Spleen (tissue), 11 donors: Measurements from ENCODE around the gene TRPC5OS. TPM values are rescaled to one million over a fixed set of nuclear protein-coding genes. Genes with fewer than 3 reads are reported as not detected.

Source experiments
- DNase-seq: peaks from one replicate; pipeline ENCODE4 v3.0.0-alpha.2; 2020
- H3K27ac ChIP-seq, 8 donors: fragments of 200-600 bp; sonication (generic) in 7 of 8; 1 replicate in 4 of 8; 2 replicates in 4 of 8; pipeline versions ENCODE4 v1.5.0 to v1.8.0; 2016 to 2021; ENCODE audit warnings: inconsistent platforms in 4 of 8, mild to moderate bottlenecking in 4 of 8, moderate library complexity in 1 of 8
- H3K27me3 ChIP-seq, 7 donors: fragments of 200-600 bp; sonication (generic) in 6 of 7; replicated peaks in 1 of 7; 1 replicate in 4 of 7; 2 replicates in 3 of 7; pipeline versions ENCODE4 v1.5.0 to v1.8.0; 2016 to 2021; ENCODE audit warnings: inconsistent platforms in 3 of 7, mild to moderate bottlenecking in 1 of 7
- H3K36me3 ChIP-seq, 6 donors: fragments of 200-600 bp; sonication (generic) in 5 of 6; 1 replicate in 4 of 6; 2 replicates in 2 of 6; pipeline versions ENCODE4 v1.5.0 to v1.8.0; 2016 to 2021; ENCODE audit warnings: inconsistent platforms in 2 of 6
- H3K4me1 ChIP-seq, 6 donors: fragments of 200-600 bp; sonication (generic) in 5 of 6; 1 replicate in 3 of 6; 2 replicates in 3 of 6; pipeline versions ENCODE4 v1.5.0 to v1.8.0; 2016 to 2021; ENCODE audit warnings: inconsistent platforms in 3 of 6
- H3K4me3 ChIP-seq, 8 donors: fragments of 200-600 bp; sonication (generic) in 7 of 8; 1 replicate in 4 of 8; 2 replicates in 4 of 8; pipeline versions ENCODE4 v1.5.0 to v1.8.0; 2016 to 2021; ENCODE audit warnings: inconsistent platforms in 4 of 8, mild to moderate bottlenecking in 4 of 8, moderate library complexity in 2 of 8
- H3K9me3 ChIP-seq, 8 donors: fragments of 200-600 bp; sonication (generic) in 7 of 8; 1 replicate in 4 of 8; 2 replicates in 4 of 8; pipeline versions ENCODE4 v1.5.0 to v1.8.0; 2016 to 2021; ENCODE audit warnings: inconsistent platforms in 4 of 8
- POLR2A ChIP-seq, 3 donors: fragments of 450-650 bp; IDR thresholded peaks; one replicate each; pipeline ENCODE4 v1.5.1; 2017; ENCODE audit warnings: antibody characterized with exemption in 3 of 3, mild to moderate bottlenecking in 1 of 3
- POLR2AphosphoS5 ChIP-seq, 3 donors: sonication (generic); formaldehyde crosslinking; IDR thresholded peaks; one replicate each; pipeline ENCODE4 v1.5.1; 2017; ENCODE audit warnings: antibody characterized with exemption in 3 of 3
- WGBS, 5 donors: extraction: QIAGEN DNeasy Blood & Tissue Kit in 3 of 5; methylation state at CpG; one replicate each; pipeline versions ENCODE4 v1.1.5 to v1.1.7; 2013 to 2018; 5-methylcytosine and 5-hydroxymethylcytosine counted together
- intact Hi-C: fragments of 100-400 bp; cut with DNase I; formaldehyde crosslinking; loops from one replicate; pipeline ENCODE4 v1.15.0; 2023; ENCODE audit warnings: low total_unique reads
- polyA plus RNA-seq, 3 donors: library from polyadenylated mRNA; stranded (reverse); fragments of 200-250 nt; gene quantifications; one replicate each; pipeline ENCODE4 v1.2.1, GENCODE V29; 2013
- total RNA-seq, 7 donors: library from RNA; depleted of rRNA in 3 of 7; stranded (reverse); fragments of >200 nt in 3 of 7; fragmentation: NEBNext Ultra II Directional in 4 of 7; extraction: Animal tissue kit (Norgen Biotek cat#: 25700) in 4 of 7; gene quantifications; one replicate each; pipeline versions ENCODE4 v1.1.0 to v1.2.1, GENCODE V29; 2016 to 2021
- TF ChIP-seq, protein P1 (sequence below), 11 experiments: fragments of 200-600 bp in 7 of 11; fragments of 450-650 bp in 4 of 11; sonication (generic) in 4 of 11; IDR thresholded peaks in 8 of 11; conservative IDR thresholded peaks in 3 of 11; 1 replicate in 7 of 11; 2 replicates in 4 of 11; pipeline versions ENCODE4 v1.4.0 to v1.8.0; 2016 to 2021; ENCODE audit warnings: antibody characterized with exemption in 11 of 11, inconsistent platforms in 4 of 11, mild to moderate bottlenecking in 1 of 11
- donor health status: healthy with polysubstance abuse.
- donor health status: DM: no; HTN: no; CAD: no; lungs with moderate emphysema.
- donor health status: DM: no; HTN: no; CAD: no.
- donor health status: Bipolar disorder and iron deficiency.
- donor health status: healthy.
- donor health status: DM: no; HTN: no; CAD: no.
- donor health status: DM: yes; HTN: yes; CAD: no.

TRPC5OS gene
- total and polyA plus RNA-seq, 10 donors, result 0.04 TPM; not detected in 9

DNA sequence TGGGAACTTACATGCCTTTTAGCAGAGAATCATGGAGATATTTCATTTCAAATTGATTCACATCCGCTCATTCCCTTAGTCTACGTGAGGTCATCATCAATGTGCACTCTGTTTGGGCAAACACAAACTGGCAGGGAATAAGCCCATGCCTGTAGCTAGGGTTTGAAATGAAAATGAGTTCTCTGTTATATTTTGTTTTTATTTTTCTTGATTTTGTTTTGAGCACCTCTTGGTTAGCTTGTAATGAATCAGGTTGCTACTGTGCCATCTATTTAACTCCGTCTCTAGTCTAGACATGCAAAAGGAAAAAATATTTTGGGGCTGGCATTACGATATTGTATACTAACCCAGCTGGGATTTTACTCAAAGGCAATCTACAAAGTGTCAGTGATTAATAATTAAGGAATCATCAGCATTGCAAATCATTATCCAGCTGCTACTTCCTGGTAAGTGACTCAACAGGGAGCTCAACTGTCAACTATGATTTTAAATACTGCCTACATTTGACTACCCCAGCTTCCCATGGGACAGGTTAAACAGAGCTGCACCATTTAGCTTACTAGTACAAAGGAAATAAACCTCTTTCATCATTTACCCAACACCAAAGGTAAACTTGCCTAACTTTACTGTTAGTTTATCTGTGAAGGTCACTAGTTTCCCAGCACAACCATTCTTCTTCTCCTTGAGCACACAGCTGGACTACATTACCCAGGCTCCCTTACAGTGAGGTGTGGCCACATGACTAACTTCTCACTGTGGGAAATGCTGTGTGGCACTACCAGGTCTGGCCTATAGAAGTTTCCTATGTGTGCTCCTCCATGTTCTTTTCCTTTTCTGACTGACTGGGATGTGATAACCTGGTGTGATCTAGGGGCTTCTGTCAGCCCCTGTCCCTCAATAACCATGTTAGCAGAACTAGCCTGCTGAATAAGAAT is 21.2 kb upstream of the TRPC5OS start:
- DNase-seq, result no peak
- intact Hi-C loops, result no loop called here
- Histone ChIP-seq H3K27me3 (peaks cover 0 to 5% (median 0%) of the 10 kb centered on the region in 7 donors), H3K4me3 (no peak overlapping the region), H3K4me1 (no peaks in the 10 kb centered on the region), H3K27ac (no peak overlapping the region), H3K9me3 (no peaks in the 10 kb centered on the region), H3K36me3 (no peaks in the 10 kb centered on the region)
- TF ChIP-seq POLR2AphosphoS5 (IDR thresholded peaks at IDR 0.05) (no peak), POLR2A (IDR thresholded peaks at IDR 0.05) (no peak)
- TF ChIP-seq, protein P1, sequence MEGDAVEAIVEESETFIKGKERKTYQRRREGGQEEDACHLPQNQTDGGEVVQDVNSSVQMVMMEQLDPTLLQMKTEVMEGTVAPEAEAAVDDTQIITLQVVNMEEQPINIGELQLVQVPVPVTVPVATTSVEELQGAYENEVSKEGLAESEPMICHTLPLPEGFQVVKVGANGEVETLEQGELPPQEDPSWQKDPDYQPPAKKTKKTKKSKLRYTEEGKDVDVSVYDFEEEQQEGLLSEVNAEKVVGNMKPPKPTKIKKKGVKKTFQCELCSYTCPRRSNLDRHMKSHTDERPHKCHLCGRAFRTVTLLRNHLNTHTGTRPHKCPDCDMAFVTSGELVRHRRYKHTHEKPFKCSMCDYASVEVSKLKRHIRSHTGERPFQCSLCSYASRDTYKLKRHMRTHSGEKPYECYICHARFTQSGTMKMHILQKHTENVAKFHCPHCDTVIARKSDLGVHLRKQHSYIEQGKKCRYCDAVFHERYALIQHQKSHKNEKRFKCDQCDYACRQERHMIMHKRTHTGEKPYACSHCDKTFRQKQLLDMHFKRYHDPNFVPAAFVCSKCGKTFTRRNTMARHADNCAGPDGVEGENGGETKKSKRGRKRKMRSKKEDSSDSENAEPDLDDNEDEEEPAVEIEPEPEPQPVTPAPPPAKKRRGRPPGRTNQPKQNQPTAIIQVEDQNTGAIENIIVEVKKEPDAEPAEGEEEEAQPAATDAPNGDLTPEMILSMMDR (IDR thresholded peaks at IDR 0.05 in 8 of 11, conservative IDR thresholded peaks at IDR 0.05 in 3 of 11), result no peak
- 79 to 94% (median 85%) methylated on average over 4 of the region's 4 CpGs for WGBS, 5 donors

DNA sequence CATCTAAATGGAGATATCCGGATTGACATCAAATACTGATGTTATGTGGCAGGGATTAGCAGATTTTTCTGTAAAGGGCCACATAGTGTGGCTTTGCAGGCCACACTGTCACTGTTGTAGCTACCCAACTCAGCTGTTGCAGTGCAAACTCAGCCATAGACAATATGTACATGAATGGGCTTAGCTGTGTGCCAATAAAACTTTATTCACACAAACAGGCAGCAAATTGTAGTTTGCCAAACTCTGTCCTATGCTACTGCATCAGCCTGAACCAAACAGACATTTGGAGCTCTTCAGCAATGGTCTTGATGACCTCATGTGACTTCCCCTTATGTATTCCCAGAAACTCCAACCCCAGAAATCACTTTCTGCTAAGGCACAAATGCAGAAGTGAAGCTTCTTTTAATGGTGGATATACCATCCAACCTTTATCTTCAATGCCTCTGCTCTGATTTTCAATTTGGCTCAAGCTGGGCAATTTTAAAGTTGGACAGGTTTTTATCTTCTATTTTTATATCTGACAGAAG is 18.4 kb upstream of the TRPC5OS start:
- TF ChIP-seq POLR2A (IDR thresholded peaks at IDR 0.05) (no peak), POLR2AphosphoS5 (IDR thresholded peaks at IDR 0.05) (no peak)
- TF ChIP-seq, protein P1 (IDR thresholded peaks at IDR 0.05 in 8 of 11, conservative IDR thresholded peaks at IDR 0.05 in 3 of 11), result no peak
- no peaks in the 10 kb centered on the region for H3K9me3 ChIP-seq
- intact Hi-C loops, result no loop called here
- no peak overlapping the region for H3K4me3 ChIP-seq
- H3K27ac ChIP-seq, result no peak overlapping the region
- H3K4me1 ChIP-seq, result no peaks in the 10 kb centered on the region
- DNase-seq, result no peak
- peaks cover 0 to 5% (median 0%) of the 10 kb centered on the region in 7 donors for H3K27me3 ChIP-seq
- WGBS, 5 donors, result 46 to 94% (median 66%) methylated on average over 1 of the region's 1 CpG
- no peaks in the 10 kb centered on the region for H3K36me3 ChIP-seq

DNA sequence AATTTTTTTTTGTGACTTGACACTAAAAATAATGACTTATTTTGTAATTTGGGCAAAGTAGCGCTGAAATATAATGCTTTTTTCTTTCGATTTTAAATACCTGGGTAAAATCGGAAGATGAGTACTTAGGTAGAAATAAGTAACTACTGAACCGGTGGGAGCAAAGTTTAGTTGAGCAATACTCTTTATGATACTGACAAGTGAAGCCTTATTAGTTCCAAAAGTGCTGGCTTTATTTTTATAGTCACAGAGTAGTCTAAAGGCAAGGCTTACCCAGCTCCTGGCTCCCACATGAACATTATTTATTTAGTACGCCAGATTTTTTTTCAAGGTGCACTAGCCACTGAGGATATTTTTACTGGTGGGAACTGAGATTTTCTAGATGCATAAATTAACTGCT is 14.4 kb upstream of the TRPC5OS start:
- 85 to 97% (median 95%) methylated on average over 5 of the region's 5 CpGs for WGBS, 5 donors
- Histone ChIP-seq H3K4me1 (no peaks in the 10 kb centered on the region), H3K27me3 (peaks cover 0 to 9% (median 0%) of the 10 kb centered on the region in 7 donors), H3K9me3 (no peaks in the 10 kb centered on the region), H3K27ac (no peak overlapping the region), H3K4me3 (no peak overlapping the region), H3K36me3 (no peaks in the 10 kb centered on the region)
- TF ChIP-seq, protein P1 (IDR thresholded peaks at IDR 0.05 in 8 of 11, conservative IDR thresholded peaks at IDR 0.05 in 3 of 11), result no peak
- TF ChIP-seq POLR2A (IDR thresholded peaks at IDR 0.05), result no peak
- TF ChIP-seq POLR2AphosphoS5 (IDR thresholded peaks at IDR 0.05), result no peak
- intact Hi-C loops, result loop anchor here (10.0 kb wide), 1 partner anchor 783 kb away; no protein-coding TSS in a partner anchor
- DNase-seq, result no peak

DNA sequence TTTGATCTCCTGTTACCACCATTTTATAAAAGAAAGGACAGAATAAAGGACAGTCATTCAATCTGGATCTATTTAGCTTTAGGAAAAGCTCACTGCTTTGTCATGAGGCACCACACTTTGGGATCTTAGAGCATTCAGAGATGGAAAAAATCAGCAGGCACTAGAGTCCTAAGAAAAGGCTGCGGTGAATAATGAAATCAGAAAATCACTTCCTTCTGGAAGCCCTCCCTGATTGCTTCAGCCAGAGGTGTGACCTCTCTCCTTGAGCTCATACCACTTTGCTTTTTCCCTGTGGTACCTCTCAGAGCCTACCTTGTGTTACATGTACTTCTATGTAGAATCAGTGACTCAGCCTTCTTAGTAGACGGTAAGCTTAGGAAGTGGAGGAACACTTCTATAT is 8.7 kb upstream of the TRPC5OS start:
- Histone ChIP-seq H3K9me3 (no peaks in the 10 kb centered on the region), H3K27me3 (peaks cover 0 to 36% (median 0%) of the 10 kb centered on the region in 7 donors), H3K4me1 (peaks cover 0 to 3% (median 0%) of the 10 kb centered on the region in 6 donors), H3K4me3 (no peak overlapping the region), H3K36me3 (no peaks in the 10 kb centered on the region), H3K27ac (no peak overlapping the region)
- no peak for TF ChIP-seq POLR2AphosphoS5 (IDR thresholded peaks at IDR 0.05)
- no peak for TF ChIP-seq POLR2A (IDR thresholded peaks at IDR 0.05)
- TF ChIP-seq, protein P1 (IDR thresholded peaks at IDR 0.05 in 8 of 11, conservative IDR thresholded peaks at IDR 0.05 in 3 of 11), result no peak
- intact Hi-C loops, result loop anchor here (10.0 kb wide), 1 partner anchor 778 kb away; no protein-coding TSS in a partner anchor
- DNase-seq, result no peak
- 85 to 98% (median 88%) methylated on average over 2 of the region's 2 CpGs for WGBS, 5 donors
